Astrocyte of the spinal cord (primary cell): Measurements from ENCODE around the gene SLMAP.
A peak's percentile ranks its signal among the peaks of the same experiment; 100 is the strongest.

Experiments
- DNase-seq: peaks from one replicate; pipeline ENCODE4 v3.0.0; 2011; ENCODE audit warnings: low read depth, low spot score
- H3K4me3 ChIP-seq: 2 replicates; pipeline ENCODE4 v1.5.1; 2011; ENCODE audit warnings: low read depth, mild to moderate bottlenecking, low read length, moderate library complexity
- CTCF ChIP-seq: IDR thresholded peaks from 2 replicates; pipeline ENCODE4 v1.5.1; 2012; ENCODE audit warnings: low read depth, mild to moderate bottlenecking, low read length, inconsistent platforms
- in situ Hi-C: cut with HindIII; loops from 2 replicates; pipeline ENCODE4 v1.10.0; 2017; ENCODE audit warnings: low sequenced_read_pairs

Gene SLMAP, protein sequence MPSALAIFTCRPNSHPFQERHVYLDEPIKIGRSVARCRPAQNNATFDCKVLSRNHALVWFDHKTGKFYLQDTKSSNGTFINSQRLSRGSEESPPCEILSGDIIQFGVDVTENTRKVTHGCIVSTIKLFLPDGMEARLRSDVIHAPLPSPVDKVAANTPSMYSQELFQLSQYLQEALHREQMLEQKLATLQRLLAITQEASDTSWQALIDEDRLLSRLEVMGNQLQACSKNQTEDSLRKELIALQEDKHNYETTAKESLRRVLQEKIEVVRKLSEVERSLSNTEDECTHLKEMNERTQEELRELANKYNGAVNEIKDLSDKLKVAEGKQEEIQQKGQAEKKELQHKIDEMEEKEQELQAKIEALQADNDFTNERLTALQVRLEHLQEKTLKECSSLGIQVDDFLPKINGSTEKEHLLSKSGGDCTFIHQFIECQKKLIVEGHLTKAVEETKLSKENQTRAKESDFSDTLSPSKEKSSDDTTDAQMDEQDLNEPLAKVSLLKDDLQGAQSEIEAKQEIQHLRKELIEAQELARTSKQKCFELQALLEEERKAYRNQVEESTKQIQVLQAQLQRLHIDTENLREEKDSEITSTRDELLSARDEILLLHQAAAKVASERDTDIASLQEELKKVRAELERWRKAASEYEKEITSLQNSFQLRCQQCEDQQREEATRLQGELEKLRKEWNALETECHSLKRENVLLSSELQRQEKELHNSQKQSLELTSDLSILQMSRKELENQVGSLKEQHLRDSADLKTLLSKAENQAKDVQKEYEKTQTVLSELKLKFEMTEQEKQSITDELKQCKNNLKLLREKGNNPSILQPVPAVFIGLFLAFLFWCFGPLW

GRCh38 chr3:57755741-57756527, at the start of gene SLMAP:
Gene SLMAP (plus strand): TSS chr3:57756309. CDS start chr3:57757652, 1,343 bp downstream.
- in situ Hi-C loops = no loop called here
- peak; percentile 98 for DNase-seq
- peak within 1 kb of the TSS; percentile 84 for H3K4me3 ChIP-seq
- TF ChIP-seq CTCF = no peak

DNA sequence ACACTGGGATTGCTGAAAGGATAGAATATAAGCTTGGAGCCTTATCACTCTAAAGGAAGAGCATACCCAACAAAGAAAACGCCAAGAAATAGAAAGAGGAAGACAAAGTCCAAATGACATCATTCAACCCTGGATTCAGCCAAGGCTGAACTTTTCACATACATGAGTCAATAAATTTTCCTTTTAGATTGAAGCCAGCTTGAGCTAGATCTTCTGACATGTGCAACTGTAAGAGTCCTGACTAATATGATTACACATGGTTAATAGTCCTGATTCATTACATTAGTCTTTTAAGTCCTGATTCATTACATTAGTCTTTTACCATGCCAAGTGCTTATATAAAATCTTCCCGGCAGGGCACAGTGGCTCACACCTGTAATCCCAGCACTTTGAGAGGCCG, 49.6 kb upstream of the SLMAP start:
- H3K4me3 ChIP-seq = no peak overlapping the region
- in situ Hi-C loops = no loop called here
- no peak for TF ChIP-seq CTCF
- DNase-seq = peak; percentile 47

GRCh38 chr3:57709031-57709430, 47.1 kb upstream of the SLMAP start:
- no peak for TF ChIP-seq CTCF
- no peak for DNase-seq
- in situ Hi-C loops = no loop called here

GRCh38 chr3:57709559-57709958, 46.5 kb upstream of the SLMAP start:
- peak; percentile 3 for DNase-seq
- in situ Hi-C loops = no loop called here
- no peak overlapping the region for H3K4me3 ChIP-seq
- no peak for TF ChIP-seq CTCF

More at GRCh38 chr3:57709031-57709430, 47.1 kb upstream of the SLMAP start:
- no peak overlapping the region for H3K4me3 ChIP-seq

DNA sequence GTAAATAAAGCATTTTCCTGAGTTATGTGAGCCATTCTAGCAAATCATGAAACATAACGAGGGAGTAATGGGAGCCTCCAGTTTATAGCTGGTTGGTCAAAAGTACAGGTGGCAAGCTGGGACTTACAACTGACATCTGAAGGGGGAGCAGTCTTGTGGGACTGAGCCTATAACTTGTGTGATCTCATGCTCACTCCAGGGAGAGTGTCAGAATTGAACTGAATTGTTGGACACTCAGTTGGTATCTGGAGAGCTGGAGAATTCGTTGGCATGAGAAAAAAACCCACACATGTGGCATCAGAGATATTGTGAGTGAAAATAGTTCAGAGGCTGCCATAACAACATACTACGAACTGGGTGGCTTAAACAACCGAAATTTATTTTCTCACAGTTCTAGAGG, 40.4 kb upstream of the SLMAP start:
- no peak for DNase-seq
- TF ChIP-seq CTCF = no peak
- in situ Hi-C loops = no loop called here
- no peak overlapping the region for H3K4me3 ChIP-seq
